Peyer's patch (tissue), 4 donors: ENCODE results near the gene AHDC1.
A peak's percentile ranks its signal among the peaks of the same experiment; 100 is the strongest.

Experiments
- CTCF ChIP-seq, 6 experiments: fragments of 450-650 bp in 4 of 6; fragments of 200-600 bp in 2 of 6; sonication (generic) in 1 of 6; IDR thresholded peaks; one replicate each; pipeline ENCODE4 v1.5.1; 2017 to 2019; ENCODE audit warnings: antibody characterized with exemption in 6 of 6, mild to moderate bottlenecking in 3 of 6, moderate library complexity in 1 of 6
- POLR2A ChIP-seq, 2 donors: fragments of 450-650 bp; IDR thresholded peaks; one replicate each; pipeline ENCODE4 v1.5.1; 2017; ENCODE audit warnings: antibody characterized with exemption in 2 of 2, mild to moderate bottlenecking in 2 of 2, moderate library complexity in 2 of 2

- TF ChIP-seq POLR2A (IDR thresholded peaks at IDR 0.05), result peak; percentile 93 to 97
- TF ChIP-seq CTCF (IDR thresholded peaks at IDR 0.05), result peak in 1 of 6 experiments; percentile 7
Measured at GRCh38 chr1:27489973-27490741, 113.8 kb downstream of the AHDC1 start, which contains the start of gene WASF2.
